Astrocyte (in vitro differentiated cells and primary cell): ENCODE measurements around the gene GDPD5.

Source experiments
- EZH2 ChIP-seq: IDR thresholded peaks from 2 replicates; pipeline ENCODE4 v1.6.1; 2012; ENCODE audit warnings: mild to moderate bottlenecking, low read length, inconsistent platforms; ENCODE audit not compliant: insufficient read depth
- TF ChIP-seq, protein P1 (sequence below): IDR thresholded peaks from 2 replicates; pipeline ENCODE4 v1.5.1; 2011; ENCODE audit warnings: low read depth, mild to moderate bottlenecking, inconsistent platforms, low read length, moderate library complexity; ENCODE audit not compliant: insufficient read depth

DNA sequence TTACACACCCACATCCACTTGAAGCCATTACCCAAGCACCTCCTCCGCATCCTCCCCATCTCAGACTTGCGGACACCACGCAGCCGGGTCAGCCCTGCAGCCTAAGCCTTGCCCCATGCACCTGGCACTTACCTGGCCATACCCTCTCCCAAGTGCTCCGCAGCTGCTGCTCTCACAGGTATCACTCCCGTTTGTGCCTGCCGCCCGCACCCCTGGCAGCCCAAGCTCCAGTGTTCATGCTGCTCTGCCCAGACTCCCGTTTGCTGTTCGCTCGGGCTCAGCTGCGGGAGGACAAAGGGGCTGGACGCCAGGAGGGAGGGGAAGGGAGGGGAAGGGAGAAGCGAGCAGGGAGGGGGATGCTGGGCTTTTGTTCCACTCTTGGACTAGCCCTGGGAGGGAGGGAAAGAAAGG is 92.8 kb downstream of the GDPD5 start, which contains the start of gene KLHL35:
- TF ChIP-seq, protein P1, sequence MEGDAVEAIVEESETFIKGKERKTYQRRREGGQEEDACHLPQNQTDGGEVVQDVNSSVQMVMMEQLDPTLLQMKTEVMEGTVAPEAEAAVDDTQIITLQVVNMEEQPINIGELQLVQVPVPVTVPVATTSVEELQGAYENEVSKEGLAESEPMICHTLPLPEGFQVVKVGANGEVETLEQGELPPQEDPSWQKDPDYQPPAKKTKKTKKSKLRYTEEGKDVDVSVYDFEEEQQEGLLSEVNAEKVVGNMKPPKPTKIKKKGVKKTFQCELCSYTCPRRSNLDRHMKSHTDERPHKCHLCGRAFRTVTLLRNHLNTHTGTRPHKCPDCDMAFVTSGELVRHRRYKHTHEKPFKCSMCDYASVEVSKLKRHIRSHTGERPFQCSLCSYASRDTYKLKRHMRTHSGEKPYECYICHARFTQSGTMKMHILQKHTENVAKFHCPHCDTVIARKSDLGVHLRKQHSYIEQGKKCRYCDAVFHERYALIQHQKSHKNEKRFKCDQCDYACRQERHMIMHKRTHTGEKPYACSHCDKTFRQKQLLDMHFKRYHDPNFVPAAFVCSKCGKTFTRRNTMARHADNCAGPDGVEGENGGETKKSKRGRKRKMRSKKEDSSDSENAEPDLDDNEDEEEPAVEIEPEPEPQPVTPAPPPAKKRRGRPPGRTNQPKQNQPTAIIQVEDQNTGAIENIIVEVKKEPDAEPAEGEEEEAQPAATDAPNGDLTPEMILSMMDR: no peak
- TF ChIP-seq EZH2: no peak
